Raji (cell line): ENCODE measurements around the gene CACNA1E.

Experiments
- POLR2A ChIP-seq: IDR thresholded peaks from 2 replicates; pipeline ENCODE4 v1.6.1; 2011; ENCODE audit warnings: low read depth, low read length, control low read depth; ENCODE audit not compliant: insufficient read depth

The CACNA1E gene

GRCh38 chr1:181483285-181484195 is at the start of gene CACNA1E:
Gene CACNA1E (plus strand): TSS chr1:181483517. CDS start chr1:181483745, 228 bp downstream.
- TF ChIP-seq POLR2A, result no peak

GRCh38 chr1:181433931-181434330 is 49.4 kb upstream of the CACNA1E start:
- TF ChIP-seq POLR2A, result no peak

GRCh38 chr1:181438013-181438412 is 45.3 kb upstream of the CACNA1E start:
- no peak for TF ChIP-seq POLR2A

DNA sequence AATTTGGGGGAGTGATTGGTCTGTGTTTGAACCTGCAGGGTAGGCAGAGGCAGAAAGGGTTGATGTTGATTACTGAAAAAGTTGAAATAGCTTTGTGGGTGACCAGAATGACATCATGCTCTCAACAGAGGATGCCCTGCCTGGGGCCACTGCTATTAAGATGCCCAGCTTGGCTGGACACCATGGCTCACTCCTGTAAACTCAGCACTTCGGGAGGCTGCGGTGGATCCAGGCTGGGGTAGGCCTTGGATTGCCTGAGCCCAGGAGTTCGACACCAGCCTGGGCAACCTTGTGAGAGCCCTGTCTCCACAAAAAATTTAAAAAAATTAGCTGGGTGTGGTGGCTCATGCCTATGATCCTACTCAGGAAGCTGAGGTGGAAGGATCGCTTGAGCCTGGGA is 42.8 kb upstream of the CACNA1E start:
- TF ChIP-seq POLR2A, result no peak

- TF ChIP-seq POLR2A, result no peak
These were observed 41.2 kb upstream of the CACNA1E start for GRCh38 chr1:181442181-181442525.

GRCh38 chr1:181443231-181443853 is 40.0 kb upstream of the CACNA1E start:
- no peak for TF ChIP-seq POLR2A

GRCh38 chr1:181445436-181445835 is 37.9 kb upstream of the CACNA1E start:
- no peak for TF ChIP-seq POLR2A

DNA sequence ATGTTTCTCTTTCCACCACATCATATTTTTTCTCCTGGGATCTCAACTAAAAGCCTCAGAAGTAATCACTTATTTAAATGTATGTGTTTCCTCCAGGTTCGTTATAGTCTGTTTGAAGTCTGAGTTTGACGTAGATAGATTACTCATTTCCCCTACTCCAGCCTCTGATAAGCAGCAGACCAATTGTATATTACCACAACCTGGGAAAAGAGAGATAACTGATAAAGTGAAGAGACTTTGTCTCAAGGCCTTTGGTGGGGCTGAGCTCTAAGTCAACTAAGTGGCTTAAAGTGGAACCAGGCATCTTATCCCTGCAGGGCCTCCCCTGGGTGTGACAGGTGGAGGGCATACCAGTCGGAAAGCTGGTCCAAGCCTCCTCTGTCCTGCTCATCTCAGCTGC is 34.9 kb upstream of the CACNA1E start:
- TF ChIP-seq POLR2A, result no peak

DNA sequence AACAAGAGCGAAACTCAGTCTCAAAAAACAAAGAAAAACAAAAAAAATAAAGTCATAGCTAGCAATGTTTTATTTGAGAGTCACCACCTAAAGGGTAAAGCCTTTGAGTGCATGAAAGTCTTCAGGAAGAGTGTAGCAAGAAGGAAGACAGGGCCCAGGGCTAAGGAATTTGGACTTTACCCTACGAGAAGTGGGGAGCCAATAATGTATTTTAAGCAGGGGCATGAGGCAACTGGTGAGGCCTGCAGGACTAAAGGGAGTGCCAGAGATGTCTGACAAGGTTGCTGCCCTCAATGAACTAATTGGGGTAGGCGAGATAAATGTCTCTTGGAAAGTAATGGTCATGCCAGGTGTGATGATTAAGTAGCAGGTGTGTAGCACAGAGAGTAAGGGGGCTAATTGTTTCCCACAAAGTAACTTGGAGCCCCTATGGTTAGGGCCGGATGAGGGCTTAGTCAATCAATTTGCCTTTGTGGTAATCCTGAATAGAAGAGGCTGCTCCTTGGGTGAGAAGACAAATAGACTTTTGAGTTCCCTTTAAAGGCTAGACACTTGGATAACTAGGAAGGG is 31.6 kb upstream of the CACNA1E start:
- TF ChIP-seq POLR2A, result no peak

DNA sequence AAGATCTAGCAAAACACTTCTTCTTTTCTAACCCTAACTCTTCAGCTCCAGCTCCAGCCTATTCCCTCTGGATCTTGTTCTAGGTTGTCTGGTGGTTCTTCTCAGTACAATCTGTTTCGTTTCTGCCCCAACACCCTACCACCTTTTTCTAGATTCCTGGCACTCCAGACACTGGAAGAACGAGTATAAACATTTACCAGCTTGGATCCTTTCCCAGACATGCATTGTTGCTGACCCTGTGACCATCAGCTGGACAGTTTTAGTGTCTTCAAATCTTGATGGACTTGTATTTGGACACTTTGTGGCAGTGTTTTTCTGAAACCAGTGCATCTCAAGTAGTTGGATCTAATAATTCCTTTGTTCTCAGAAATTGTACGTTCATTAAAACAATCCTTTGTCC is 30.6 kb upstream of the CACNA1E start:
- TF ChIP-seq POLR2A, result no peak

DNA sequence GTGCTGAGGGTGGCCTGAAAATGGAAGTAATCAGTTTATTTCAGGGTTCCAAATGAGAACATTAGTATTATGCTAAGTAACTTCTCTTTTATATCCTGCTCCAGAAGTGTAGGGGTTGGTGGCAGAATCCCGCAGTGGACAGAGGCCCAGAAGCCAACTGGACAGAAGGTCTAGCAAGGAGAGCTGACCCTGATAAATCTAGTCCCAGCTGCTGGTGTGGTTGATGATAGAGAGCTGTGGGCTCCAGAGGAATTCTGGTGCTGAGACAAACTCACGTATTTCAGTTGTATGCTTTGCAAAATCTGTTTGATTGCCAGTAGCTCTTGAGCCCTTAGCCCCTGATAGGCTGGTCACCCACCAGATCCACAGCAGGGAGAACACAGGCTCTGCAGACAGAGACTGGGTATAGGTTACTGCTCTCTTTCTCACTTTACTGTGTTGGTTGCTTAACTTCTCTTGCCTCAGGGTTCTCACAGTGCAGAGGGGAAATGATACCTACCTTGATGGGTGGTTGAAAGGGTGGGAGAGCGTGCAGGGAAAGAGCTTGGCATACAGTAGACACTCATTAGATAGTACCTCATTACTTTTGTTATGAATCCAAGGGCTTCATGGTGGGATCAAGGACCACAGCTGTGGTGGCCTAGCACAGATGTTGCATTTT is 29.6 kb upstream of the CACNA1E start:
- TF ChIP-seq POLR2A, result no peak

DNA sequence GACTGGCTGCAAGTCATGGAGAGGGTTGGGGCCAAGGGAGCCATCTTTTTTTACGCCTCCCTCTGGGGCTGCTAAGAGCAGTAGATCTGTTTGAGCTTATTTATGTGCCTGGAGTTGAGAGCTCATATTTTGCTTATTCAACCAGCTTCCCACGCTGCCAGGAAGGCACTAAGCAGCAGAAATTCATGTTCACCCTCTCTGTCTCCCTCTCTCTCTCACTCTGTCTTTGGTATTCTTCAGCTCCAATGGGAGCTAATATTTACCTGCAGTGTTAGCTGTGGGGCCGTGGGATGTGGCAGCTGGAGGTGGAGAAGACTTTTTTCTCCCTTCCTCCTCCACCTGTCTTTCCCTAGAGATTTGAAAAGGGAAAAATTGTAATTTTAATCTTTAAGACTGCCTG is 26.8 kb upstream of the CACNA1E start:
- TF ChIP-seq POLR2A, result no peak

DNA sequence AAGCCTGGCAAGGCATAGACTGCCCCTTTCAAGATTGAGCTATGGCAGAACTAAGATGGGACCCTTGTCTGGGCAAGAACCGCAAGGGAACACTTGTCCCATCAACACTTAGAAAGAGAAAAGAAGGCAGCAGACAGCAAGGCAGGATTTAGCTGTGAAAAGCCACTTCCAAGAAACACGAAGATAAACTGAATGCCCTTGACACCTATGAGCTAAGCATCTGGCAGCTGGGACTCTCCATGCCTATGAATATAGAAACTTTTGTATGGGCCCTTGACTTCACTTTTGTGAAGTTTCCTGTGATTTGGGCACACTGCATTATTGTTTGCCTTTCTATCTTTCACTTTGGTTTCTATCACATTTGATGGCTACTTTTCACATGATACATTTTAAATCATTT is 24.9 kb upstream of the CACNA1E start:
- TF ChIP-seq POLR2A, result no peak

GRCh38 chr1:181459067-181459466 is 24.2 kb upstream of the CACNA1E start:
- TF ChIP-seq POLR2A, result no peak

GRCh38 chr1:181469829-181470228 is 13.5 kb upstream of the CACNA1E start:
- no peak for TF ChIP-seq POLR2A

DNA sequence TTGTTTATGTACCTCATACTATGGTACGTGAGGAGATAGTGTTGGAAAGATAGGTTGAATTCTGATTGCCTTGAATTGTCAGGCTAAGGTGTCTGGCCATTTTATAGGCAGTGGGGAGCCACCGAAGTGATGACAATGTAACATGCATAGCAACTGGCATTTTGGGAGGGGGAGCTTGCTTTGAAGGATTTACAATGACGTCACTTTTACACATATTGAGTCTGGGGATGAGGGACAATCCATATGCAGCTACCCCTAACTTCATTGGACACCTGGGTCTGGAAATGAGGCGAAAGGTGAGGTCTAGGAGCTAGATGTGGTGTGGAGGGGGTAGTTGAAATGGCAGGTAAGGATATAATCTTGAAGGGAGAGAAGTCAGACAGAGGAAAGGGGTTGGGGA is 7.7 kb upstream of the CACNA1E start:
- no peak for TF ChIP-seq POLR2A

DNA sequence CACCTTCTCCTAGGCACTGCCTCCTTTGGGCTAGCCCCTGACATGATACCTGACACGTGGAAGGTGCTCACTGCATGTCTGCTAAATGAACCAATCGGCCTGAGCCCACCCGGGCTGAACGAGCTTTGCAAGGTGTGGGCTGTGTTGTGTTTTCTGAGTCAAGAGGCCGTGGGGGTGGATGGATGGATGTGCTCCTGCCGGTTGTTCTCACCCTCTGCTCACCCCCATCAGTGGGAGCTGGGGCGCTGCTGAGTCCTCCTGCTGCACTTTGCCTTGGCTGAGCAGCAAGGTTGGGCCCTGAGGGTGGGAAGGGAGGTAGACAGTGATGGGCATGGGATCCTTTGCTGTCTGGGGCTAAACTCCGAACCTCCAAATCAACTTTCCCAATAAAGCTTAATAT is 6.7 kb upstream of the CACNA1E start:
- no peak for TF ChIP-seq POLR2A
